ENCODE measurements around the gene UROS.

DNA sequence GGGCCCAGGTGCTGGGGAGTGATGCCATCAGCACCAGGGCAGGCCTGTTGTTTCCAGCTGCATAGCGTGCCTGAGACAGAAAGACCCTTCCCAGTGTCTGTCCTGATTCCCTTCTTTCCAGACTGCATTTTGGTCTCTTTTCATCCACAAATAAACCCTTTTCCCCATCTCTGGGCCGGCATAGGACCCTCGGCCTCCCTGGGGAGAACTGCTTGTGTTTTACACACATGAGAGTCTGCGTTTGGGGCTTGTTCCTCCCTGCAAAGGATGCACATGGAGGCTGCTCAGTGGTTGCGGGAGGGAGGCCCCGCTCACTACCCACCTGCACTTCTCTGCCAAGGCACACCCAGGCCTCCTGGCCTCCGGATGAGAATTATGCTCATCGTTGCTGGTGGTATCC is 41.7 kb downstream of the UROS start:
- TF ChIP-seq, protein P1, sequence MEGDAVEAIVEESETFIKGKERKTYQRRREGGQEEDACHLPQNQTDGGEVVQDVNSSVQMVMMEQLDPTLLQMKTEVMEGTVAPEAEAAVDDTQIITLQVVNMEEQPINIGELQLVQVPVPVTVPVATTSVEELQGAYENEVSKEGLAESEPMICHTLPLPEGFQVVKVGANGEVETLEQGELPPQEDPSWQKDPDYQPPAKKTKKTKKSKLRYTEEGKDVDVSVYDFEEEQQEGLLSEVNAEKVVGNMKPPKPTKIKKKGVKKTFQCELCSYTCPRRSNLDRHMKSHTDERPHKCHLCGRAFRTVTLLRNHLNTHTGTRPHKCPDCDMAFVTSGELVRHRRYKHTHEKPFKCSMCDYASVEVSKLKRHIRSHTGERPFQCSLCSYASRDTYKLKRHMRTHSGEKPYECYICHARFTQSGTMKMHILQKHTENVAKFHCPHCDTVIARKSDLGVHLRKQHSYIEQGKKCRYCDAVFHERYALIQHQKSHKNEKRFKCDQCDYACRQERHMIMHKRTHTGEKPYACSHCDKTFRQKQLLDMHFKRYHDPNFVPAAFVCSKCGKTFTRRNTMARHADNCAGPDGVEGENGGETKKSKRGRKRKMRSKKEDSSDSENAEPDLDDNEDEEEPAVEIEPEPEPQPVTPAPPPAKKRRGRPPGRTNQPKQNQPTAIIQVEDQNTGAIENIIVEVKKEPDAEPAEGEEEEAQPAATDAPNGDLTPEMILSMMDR (IDR thresholded peaks at IDR 0.05) = no peak
- TF ChIP-seq POLR2AphosphoS5 (IDR thresholded peaks at IDR 0.05) (no peak), POLR2A (IDR thresholded peaks at IDR 0.05; ENCODE audit: low read depth) (no peak)
